Thyroid gland (tissue), 4 donors: ENCODE data around the gene BRD3. TPM values are rescaled to one million over a fixed set of nuclear protein-coding genes. Genes with fewer than 3 reads are reported as not detected.

Source experiments
- DNase-seq, 2 donors: peaks; one replicate each; pipeline ENCODE4 v3.0.0-alpha.2; 2019
- H3K27ac ChIP-seq, 3 donors: fragments of 200-600 bp; sonication (generic); 1 replicate in 2 of 3; 2 replicates in 1 of 3; pipeline ENCODE4 v1.5.1; 2016 to 2019; ENCODE audit warnings: mild to moderate bottlenecking in 1 of 3, moderate library complexity in 1 of 3
- H3K27me3 ChIP-seq: fragments of 200-600 bp; sonication (generic); one replicate; pipeline ENCODE4 v1.5.1; 2019
- H3K36me3 ChIP-seq, 2 donors: fragments of 200-600 bp; sonication (generic); one replicate each; pipeline ENCODE4 v1.5.1; 2016 to 2019
- H3K4me1 ChIP-seq, 2 donors: fragments of 200-600 bp; sonication (generic); one replicate each; pipeline ENCODE4 v1.5.1; 2017 to 2019
- H3K4me3 ChIP-seq, 3 donors: fragments of 200-600 bp; sonication (generic); replicated peaks in 1 of 3; 1 replicate in 2 of 3; 2 replicates in 1 of 3; pipeline ENCODE4 v1.5.1; 2016; ENCODE audit warnings: mild to moderate bottlenecking in 1 of 3
- H3K9me3 ChIP-seq: fragments of 200-600 bp; sonication (generic); one replicate; pipeline ENCODE4 v1.5.1; 2017
- CTCF ChIP-seq, 6 experiments: fragments of 200-600 bp in 3 of 6; fragments of 450-650 bp in 3 of 6; sonication (generic) in 3 of 6; IDR thresholded peaks; one replicate each; pipeline ENCODE4 v1.5.1; 2016 to 2019; ENCODE audit warnings: antibody characterized with exemption in 6 of 6, mild to moderate bottlenecking in 2 of 6, inconsistent platforms in 1 of 6, moderate library complexity in 1 of 6
- POLR2A ChIP-seq, 2 donors: fragments of 450-650 bp; IDR thresholded peaks; one replicate each; pipeline ENCODE4 v1.6.1; 2017; ENCODE audit warnings: antibody characterized with exemption in 2 of 2, mild to moderate bottlenecking in 2 of 2, moderate library complexity in 1 of 2
- WGBS, 2 donors: methylation state at CpG; one replicate each; pipeline ENCODE4 v1.1.5; 2017; 5-methylcytosine and 5-hydroxymethylcytosine counted together
- intact Hi-C: fragments of 100-400 bp; cut with DNase I; formaldehyde crosslinking; loops from one replicate; pipeline ENCODE4 v1.15.1; 2023
- total RNA-seq, 4 donors: library from RNA; depleted of rRNA; stranded (reverse); fragments of >200 nt; gene quantifications; one replicate each; pipeline ENCODE4 v1.2.3, GENCODE V29; 2016

BRD3 gene
- total RNA-seq, 4 donors from 2014 or later = 21.6 to 42.7 (median 28.7) TPM

- H3K4me3 ChIP-seq = no peak overlapping the region
- 63 to 67% methylated on average over 11 to 21 of the region's 28 CpGs for WGBS, 2 donors
- H3K27me3 ChIP-seq = no peaks in the 10 kb centered on the region
- intact Hi-C loops = no loop called here
- H3K27ac ChIP-seq = peak overlapping the region in 1 of 3 donors; percentile 8
- H3K9me3 ChIP-seq = no peaks in the 10 kb centered on the region
- peaks cover under 1% of the 10 kb centered on the region in 2 donors for H3K36me3 ChIP-seq
- DNase-seq = peak; percentile 24 to 28
- TF ChIP-seq CTCF (IDR thresholded peaks at IDR 0.05) = no peak
- peaks cover 71 to 85% of the 10 kb centered on the region in 2 donors for H3K4me1 ChIP-seq
Measured at GRCh38 chr9:134057751-134058701, 9.8 kb downstream of the BRD3 start.

GRCh38 chr9:134057307-134057657, 10.5 kb downstream of the BRD3 start:
- Histone ChIP-seq H3K4me3 (no peak overlapping the region), H3K27ac (peak overlapping the region in 1 of 3 donors; percentile 44), H3K4me1 (peaks cover 68 to 78% of the 10 kb centered on the region in 2 donors), H3K36me3 (peaks cover 6 to 8% of the 10 kb centered on the region in 2 donors), H3K27me3 (no peaks in the 10 kb centered on the region), H3K9me3 (no peaks in the 10 kb centered on the region)
- intact Hi-C loops = no loop called here
- WGBS, 2 donors = 80 to 84% methylated on average over 10 to 13 of the region's 13 CpGs
- TF ChIP-seq CTCF (IDR thresholded peaks at IDR 0.05) = no peak
- TF ChIP-seq POLR2A (IDR thresholded peaks at IDR 0.05) = no peak
- DNase-seq = no peak

GRCh38 chr9:134056483-134057306, 11.1 kb downstream of the BRD3 start:
- DNase-seq = peak; percentile 37 to 38
- H3K9me3 ChIP-seq = no peaks in the 10 kb centered on the region
- peaks cover 6 to 11% of the 10 kb centered on the region in 2 donors for H3K36me3 ChIP-seq
- no peaks in the 10 kb centered on the region for H3K27me3 ChIP-seq
- WGBS, 2 donors = 76% methylated on average over 16 to 17 of the region's 23 CpGs
- H3K27ac ChIP-seq = peak overlapping the region; percentile 44 to 63 (median 58)
- peak in 1 of 6 experiments; percentile 2 for TF ChIP-seq CTCF (IDR thresholded peaks at IDR 0.05)
- TF ChIP-seq POLR2A (IDR thresholded peaks at IDR 0.05) = no peak
- intact Hi-C loops = no loop called here
- H3K4me3 ChIP-seq = no peak overlapping the region
- H3K4me1 ChIP-seq = peaks cover 62 to 72% of the 10 kb centered on the region in 2 donors

- H3K4me3 ChIP-seq = no peak overlapping the region
- H3K9me3 ChIP-seq = no peaks in the 10 kb centered on the region
- peaks cover 57 to 65% of the 10 kb centered on the region in 2 donors for H3K4me1 ChIP-seq
- TF ChIP-seq POLR2A (IDR thresholded peaks at IDR 0.05) (peak in 1 of 2 donors; percentile 61), CTCF (IDR thresholded peaks at IDR 0.05) (peak in 2 of 6 experiments; percentile 5 to 19)
- WGBS, 2 donors = 0 to 13% methylated on average over 2 to 9 of the region's 13 CpGs
- intact Hi-C loops = no loop called here
- H3K36me3 ChIP-seq = peaks cover 12 to 17% of the 10 kb centered on the region in 2 donors
- DNase-seq = peak; percentile 97 to 99
- peak overlapping the region; percentile 44 to 86 (median 84) for H3K27ac ChIP-seq
- H3K27me3 ChIP-seq = no peaks in the 10 kb centered on the region
Measured at GRCh38 chr9:134055981-134056461, 11.8 kb downstream of the BRD3 start.
